DOHH2 (cell line): ENCODE measurements around the gene FRRS1.

Experiments
- H3F3A ChIP-seq: fragments of 200-600 bp; sonication (generic), shearing (Covaris generic); 2 replicates; pipeline ENCODE4 v1.6.0; 2016; ENCODE audit warnings: antibody characterized with exemption, mild to moderate bottlenecking; ENCODE audit not compliant: control insufficient read depth, insufficient read depth
- H3K27ac ChIP-seq: fragments of 200-600 bp; sonication (generic); 2 replicates; pipeline ENCODE4 v1.5.1; 2014; ENCODE audit warnings: low read depth, mild to moderate bottlenecking, low read length, moderate library complexity
- H3K27me3 ChIP-seq: fragments of 200-600 bp; sonication (generic); 2 replicates; pipeline ENCODE4 v1.6.1; 2014; ENCODE audit warnings: mild to moderate bottlenecking, low read length, mixed read lengths; ENCODE audit not compliant: control insufficient read depth
- H3K36me3 ChIP-seq: fragments of 200-600 bp; sonication (generic); 2 replicates; pipeline ENCODE4 v1.6.1; 2014; ENCODE audit warnings: mild to moderate bottlenecking, low read length, moderate library complexity, mixed read lengths; ENCODE audit not compliant: control insufficient read depth
- H3K4me1 ChIP-seq: fragments of 200-600 bp; sonication (generic); 2 replicates; pipeline ENCODE4 v1.6.1; 2014; ENCODE audit warnings: mild to moderate bottlenecking, low read length, mixed read lengths; ENCODE audit not compliant: control insufficient read depth
- H3K4me2 ChIP-seq: fragments of 200-600 bp; sonication (generic); 2 replicates; pipeline ENCODE4 v1.6.0; 2014; ENCODE audit warnings: mild to moderate bottlenecking, low read length, moderate library complexity
- H3K4me3 ChIP-seq: fragments of 200-600 bp; sonication (generic); 2 replicates; pipeline ENCODE4 v1.5.1; 2014; ENCODE audit warnings: mild to moderate bottlenecking, low read length, mixed read lengths
- H3K79me2 ChIP-seq: fragments of 200-600 bp; sonication (generic); 2 replicates; pipeline ENCODE4 v1.6.1; 2014; ENCODE audit warnings: mild to moderate bottlenecking, low read length, mixed read lengths; ENCODE audit not compliant: control insufficient read depth
- H3K9me2 ChIP-seq: fragments of 200-600 bp; sonication (generic); replicated peaks from 2 replicates; pipeline ENCODE4 v1.6.1; 2014; ENCODE audit warnings: mild to moderate bottlenecking, low read length, mixed read lengths; ENCODE audit not compliant: control insufficient read depth
- H3K9me3 ChIP-seq: fragments of 200-600 bp; sonication (generic); 2 replicates; pipeline ENCODE4 v1.6.1; 2014; ENCODE audit warnings: antibody characterized with exemption, low read length, mixed read lengths; ENCODE audit not compliant: control insufficient read depth, insufficient read depth
- H4K20me1 ChIP-seq: fragments of 200-600 bp; sonication (generic); 2 replicates; pipeline ENCODE4 v1.6.0; 2014; ENCODE audit warnings: low read depth, mild to moderate bottlenecking, antibody characterized with exemption, low read length, moderate library complexity; ENCODE audit not compliant: control insufficient read depth, insufficient read depth
- CTCF ChIP-seq: fragments of 200-600 bp; sonication (generic); IDR thresholded peaks from one replicate; pipeline ENCODE4 v1.5.1; 2014; ENCODE audit warnings: antibody characterized with exemption, mild to moderate bottlenecking, low read depth, low read length; ENCODE audit not compliant: poor library complexity, severe bottlenecking
- EZH2phosphoT487 ChIP-seq: fragments of 200-600 bp; sonication (generic); IDR thresholded peaks from 2 replicates; pipeline ENCODE4 v1.6.1; 2017; ENCODE audit warnings: borderline replicate concordance, mild to moderate bottlenecking, antibody characterized with exemption, low read length, moderate library complexity, mixed read lengths

Gene FRRS1, protein sequence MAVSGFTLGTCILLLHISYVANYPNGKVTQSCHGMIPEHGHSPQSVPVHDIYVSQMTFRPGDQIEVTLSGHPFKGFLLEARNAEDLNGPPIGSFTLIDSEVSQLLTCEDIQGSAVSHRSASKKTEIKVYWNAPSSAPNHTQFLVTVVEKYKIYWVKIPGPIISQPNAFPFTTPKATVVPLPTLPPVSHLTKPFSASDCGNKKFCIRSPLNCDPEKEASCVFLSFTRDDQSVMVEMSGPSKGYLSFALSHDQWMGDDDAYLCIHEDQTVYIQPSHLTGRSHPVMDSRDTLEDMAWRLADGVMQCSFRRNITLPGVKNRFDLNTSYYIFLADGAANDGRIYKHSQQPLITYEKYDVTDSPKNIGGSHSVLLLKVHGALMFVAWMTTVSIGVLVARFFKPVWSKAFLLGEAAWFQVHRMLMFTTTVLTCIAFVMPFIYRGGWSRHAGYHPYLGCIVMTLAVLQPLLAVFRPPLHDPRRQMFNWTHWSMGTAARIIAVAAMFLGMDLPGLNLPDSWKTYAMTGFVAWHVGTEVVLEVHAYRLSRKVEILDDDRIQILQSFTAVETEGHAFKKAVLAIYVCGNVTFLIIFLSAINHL

DNA sequence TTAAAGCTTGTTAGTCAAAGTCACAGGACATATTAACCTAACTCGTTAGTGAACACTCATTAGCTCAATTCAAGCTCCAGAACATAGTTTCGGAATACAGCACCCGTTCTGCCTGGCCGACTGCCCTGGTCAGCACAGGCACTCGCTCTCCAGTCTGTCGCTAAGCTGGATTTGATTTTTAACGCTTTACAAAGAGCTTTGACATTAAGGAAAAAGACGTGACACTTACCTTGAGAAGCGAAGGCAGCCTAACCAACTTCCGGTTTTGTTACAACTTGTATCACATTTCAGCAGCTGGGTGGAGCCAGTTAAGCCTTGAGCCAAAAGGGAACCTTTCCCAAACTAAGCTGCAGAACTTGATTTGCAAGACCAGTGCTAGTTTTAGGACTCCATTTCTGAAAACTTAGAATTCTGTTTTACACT lies at the start of gene FRRS1:
TSS of gene FRRS1 (minus strand) at position 258 of the 423 bp plus-strand sequence. CDS start 17,867 bp downstream, outside the sequence.
- peak; percentile 16 for TF ChIP-seq CTCF
- TF ChIP-seq EZH2phosphoT487: no peak
- Histone ChIP-seq H3K9me2 (no peaks in the 10 kb centered on the region), H3K4me1 (peaks cover 17% of the 10 kb centered on the region), H3K4me2 (peak within 1 kb of the TSS; percentile 81), H3K9me3 (no peaks in the 10 kb centered on the region), H3K27me3 (no peaks in the 10 kb centered on the region), H3K36me3 (no peaks in the 10 kb centered on the region), H3K27ac (no peak within 1 kb of the TSS), H3F3A (no peaks in the 10 kb centered on the region), H3K4me3 (peak within 1 kb of the TSS; percentile 89), H4K20me1 (no peaks in the 10 kb centered on the region), H3K79me2 (no peaks in the 10 kb centered on the region)

- no peaks in the 10 kb centered on the region for H3F3A ChIP-seq
- no peaks in the 10 kb centered on the region for H3K79me2 ChIP-seq
- no peak overlapping the region for H3K4me3 ChIP-seq
- no peaks in the 10 kb centered on the region for H3K9me2 ChIP-seq
- TF ChIP-seq EZH2phosphoT487: no peak
- TF ChIP-seq CTCF: no peak
- H4K20me1 ChIP-seq: no peaks in the 10 kb centered on the region
- no peaks in the 10 kb centered on the region for H3K27me3 ChIP-seq
- H3K36me3 ChIP-seq: no peaks in the 10 kb centered on the region
- H3K4me2 ChIP-seq: no peak overlapping the region
- no peak overlapping the region for H3K27ac ChIP-seq
- H3K4me1 ChIP-seq: peaks cover 5% of the 10 kb centered on the region; the same call in 1 of the 2 replicates
- H3K9me3 ChIP-seq: no peaks in the 10 kb centered on the region
Observed at GRCh38 chr1:99814373-99814900, 48.0 kb upstream of the FRRS1 start.

DNA sequence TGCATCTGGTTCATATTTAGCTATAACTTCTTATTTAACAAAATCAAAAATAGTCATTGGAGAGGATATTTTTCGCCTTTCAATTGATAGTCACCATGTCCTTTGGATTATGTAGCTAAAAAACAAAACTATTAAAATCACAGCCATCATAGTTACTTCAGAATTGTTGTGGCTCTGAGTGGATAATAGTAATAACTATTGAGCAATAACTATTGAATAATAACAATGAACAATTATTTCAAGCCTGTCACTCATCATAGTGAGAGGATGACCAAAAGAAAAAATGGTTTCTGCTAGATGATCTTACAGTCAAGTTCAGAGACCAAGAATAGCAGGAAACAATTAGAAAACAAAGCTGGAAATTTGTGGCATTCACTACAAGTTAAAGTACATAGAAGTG lies 45.3 kb upstream of the FRRS1 start:
- H3K9me3 ChIP-seq: no peaks in the 10 kb centered on the region
- no peak for TF ChIP-seq EZH2phosphoT487
- TF ChIP-seq CTCF: no peak
- no peaks in the 10 kb centered on the region for H4K20me1 ChIP-seq
- no peaks in the 10 kb centered on the region for H3F3A ChIP-seq
- no peak overlapping the region for H3K27ac ChIP-seq
- no peaks in the 10 kb centered on the region for H3K9me2 ChIP-seq
- no peak overlapping the region for H3K4me3 ChIP-seq
- H3K4me2 ChIP-seq: no peak overlapping the region
- no peaks in the 10 kb centered on the region for H3K36me3 ChIP-seq
- H3K79me2 ChIP-seq: no peaks in the 10 kb centered on the region
- no peaks in the 10 kb centered on the region; the same call in 1 of the 2 replicates for H3K27me3 ChIP-seq
- H3K4me1 ChIP-seq: peaks cover 15% of the 10 kb centered on the region
